ENCODE measurements around the gene KIAA1755. TPM values are rescaled to one million over a fixed set of nuclear protein-coding genes. Genes with fewer than 3 reads are reported as not detected.

KIAA1755 gene
- total and polyA plus RNA-seq, 5 donors from 2014 or later = not detected

DNA sequence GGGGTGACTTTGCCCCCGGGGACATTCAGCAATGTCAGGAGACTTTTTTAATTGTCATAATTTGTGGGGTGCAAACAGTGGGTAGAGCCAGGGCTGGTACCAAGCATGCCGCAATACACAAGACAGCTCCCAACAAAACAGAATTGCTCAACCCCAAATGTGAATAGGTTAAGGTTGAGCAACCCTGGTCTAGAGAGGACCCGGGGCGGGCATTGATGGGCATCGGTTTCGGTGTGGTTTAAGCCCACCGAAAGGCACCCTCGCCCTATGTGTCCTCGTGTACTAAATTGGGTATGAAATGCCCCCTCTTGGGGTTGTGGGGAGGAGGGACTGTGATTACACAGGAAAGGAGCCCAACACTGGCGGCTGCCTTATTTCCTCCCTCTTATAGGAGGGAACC, 36.0 kb downstream of the KIAA1755 start:
- DNase-seq (no peak), ATAC-seq (ENCODE audit: low read depth in 2 of 2) (no peak)
- H3K27ac Mint-ChIP-seq = no peak overlapping the region
- no peaks in the 10 kb centered on the region for H3K36me3 Mint-ChIP-seq
- H3K4me3 Mint-ChIP-seq = no peak overlapping the region
- no peaks in the 10 kb centered on the region for H3K27me3 ChIP-seq (ENCODE audit: control insufficient read depth, insufficient read depth, low read length)
- no peaks in the 10 kb centered on the region for H3K9me3 ChIP-seq (ENCODE audit: control insufficient read depth in 2 of 2, low read length in 2 of 2)
- H3K4me1 ChIP-seq (ENCODE audit: control insufficient read depth, insufficient read depth, low read length, poor library complexity, severe bottlenecking) = no peaks in the 10 kb centered on the region
- no peaks in the 10 kb centered on the region for H3K36me3 ChIP-seq (ENCODE audit: control insufficient read depth, insufficient read depth, low read length)
- H3K27me3 Mint-ChIP-seq = peaks cover 16% of the 10 kb centered on the region
- H3K27ac ChIP-seq (ENCODE audit: insufficient read depth, low read length, poor library complexity, severe bottlenecking) = no peak overlapping the region
- H3K4me1 Mint-ChIP-seq = peaks cover 0 to 2% (median 0%) of the 10 kb centered on the region in 4 donors
- H3K4me3 ChIP-seq (ENCODE audit: low read depth, low read length) = no peak overlapping the region
- no peaks in the 10 kb centered on the region for H3K9me3 Mint-ChIP-seq

DNA sequence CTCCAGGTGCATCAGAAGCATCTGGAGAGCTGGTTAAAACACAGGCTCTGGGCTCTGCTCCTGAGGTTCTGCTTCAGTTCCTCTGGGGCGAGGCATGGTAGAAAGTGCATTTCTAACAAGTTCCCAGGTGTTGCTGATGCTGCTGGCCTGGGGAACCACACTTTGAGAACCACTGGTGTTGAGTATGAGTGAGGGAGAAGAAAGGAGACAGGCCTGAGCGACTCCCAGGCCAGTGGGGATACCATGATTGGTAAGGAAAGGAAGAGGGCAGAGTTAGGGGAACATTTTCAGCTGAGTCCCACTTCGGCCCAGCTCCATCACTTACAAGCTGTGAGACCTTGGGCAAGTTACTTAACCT, 36.8 kb downstream of the KIAA1755 start:
- DNase-seq (no peak), ATAC-seq (ENCODE audit: low read depth in 2 of 2) (no peak)
- Mint-ChIP-seq H3K4me1 (peaks cover 0 to 2% (median 0%) of the 10 kb centered on the region in 4 donors), H3K9me3 (peaks cover 0 to 1% (median 0%) of the 10 kb centered on the region in 7 donors), H3K4me3 (no peak overlapping the region), H3K27me3 (peaks cover 16% of the 10 kb centered on the region), H3K27ac (no peak overlapping the region), H3K36me3 (no peaks in the 10 kb centered on the region)
- Histone ChIP-seq H3K4me3 (ENCODE audit: low read depth, low read length) (no peak overlapping the region), H3K4me1 (ENCODE audit: control insufficient read depth, insufficient read depth, low read length, poor library complexity, severe bottlenecking) (no peaks in the 10 kb centered on the region), H3K36me3 (ENCODE audit: control insufficient read depth, insufficient read depth, low read length) (no peaks in the 10 kb centered on the region), H3K9me3 (ENCODE audit: control insufficient read depth in 2 of 2, low read length in 2 of 2) (no peaks in the 10 kb centered on the region), H3K27ac (ENCODE audit: insufficient read depth, low read length, poor library complexity, severe bottlenecking) (no peak overlapping the region), H3K27me3 (ENCODE audit: control insufficient read depth, insufficient read depth, low read length) (no peaks in the 10 kb centered on the region)

DNA sequence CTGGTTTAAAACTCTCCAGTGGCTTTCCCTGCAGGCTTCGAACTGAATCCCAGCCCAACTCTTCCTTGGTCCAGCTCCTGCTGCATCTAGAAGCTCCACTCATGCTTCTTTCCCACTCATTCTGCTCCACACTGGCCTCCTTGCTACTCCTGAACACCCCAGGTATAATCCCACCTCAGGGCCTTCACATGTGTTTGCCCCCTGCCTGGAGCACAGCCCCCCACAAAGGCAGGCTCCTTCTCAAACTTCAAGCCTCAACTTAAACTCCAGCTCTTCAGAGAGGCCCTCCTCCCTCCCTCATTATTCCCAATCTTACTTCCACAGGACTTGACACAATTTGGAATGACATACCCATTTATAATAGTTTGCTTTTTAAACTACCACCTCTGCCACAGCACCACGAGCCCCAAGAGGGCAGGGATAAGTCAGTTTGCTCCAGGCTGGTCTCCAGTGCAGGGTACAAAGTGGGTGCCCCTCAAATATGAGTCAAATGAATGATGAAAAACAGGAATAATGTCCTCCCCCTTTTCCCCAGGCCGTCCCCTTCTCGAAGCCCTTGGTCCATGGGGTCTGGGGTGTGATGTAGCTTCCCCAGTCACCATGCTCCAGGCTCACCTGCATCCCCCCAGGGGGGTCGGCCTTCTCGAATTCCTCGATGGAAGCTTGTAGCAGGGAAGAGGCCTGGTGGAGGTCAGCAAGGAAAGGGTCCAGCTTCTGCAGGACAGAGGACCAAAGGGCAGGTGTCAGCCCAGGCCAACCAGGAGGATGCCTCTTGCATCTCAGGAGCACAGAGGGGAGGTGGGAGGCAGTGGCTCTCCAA, 37.4 kb downstream of the KIAA1755 start:
- H3K27ac ChIP-seq (ENCODE audit: insufficient read depth, low read length, poor library complexity, severe bottlenecking) = no peak overlapping the region
- H3K4me1 ChIP-seq (ENCODE audit: control insufficient read depth, insufficient read depth, low read length, poor library complexity, severe bottlenecking) = no peaks in the 10 kb centered on the region
- H3K4me3 Mint-ChIP-seq = no peak overlapping the region
- no peaks in the 10 kb centered on the region for H3K36me3 Mint-ChIP-seq
- no peak overlapping the region for H3K4me3 ChIP-seq (ENCODE audit: low read depth, low read length)
- H3K27ac Mint-ChIP-seq = peak overlapping the region in 1 of 3 donors; percentile 73
- no peaks in the 10 kb centered on the region for H3K27me3 ChIP-seq (ENCODE audit: control insufficient read depth, insufficient read depth, low read length)
- peaks cover 16% of the 10 kb centered on the region for H3K27me3 Mint-ChIP-seq
- peaks cover 0 to 2% (median 0%) of the 10 kb centered on the region in 4 donors for H3K4me1 Mint-ChIP-seq
- H3K9me3 ChIP-seq (ENCODE audit: control insufficient read depth in 2 of 2, low read length in 2 of 2) = no peaks in the 10 kb centered on the region
- peaks cover 0 to 1% (median 0%) of the 10 kb centered on the region in 7 donors for H3K9me3 Mint-ChIP-seq
- no peak for ATAC-seq (ENCODE audit: low read depth in 2 of 2)
- no peak for DNase-seq
- no peaks in the 10 kb centered on the region for H3K36me3 ChIP-seq (ENCODE audit: control insufficient read depth, insufficient read depth, low read length)

DNA sequence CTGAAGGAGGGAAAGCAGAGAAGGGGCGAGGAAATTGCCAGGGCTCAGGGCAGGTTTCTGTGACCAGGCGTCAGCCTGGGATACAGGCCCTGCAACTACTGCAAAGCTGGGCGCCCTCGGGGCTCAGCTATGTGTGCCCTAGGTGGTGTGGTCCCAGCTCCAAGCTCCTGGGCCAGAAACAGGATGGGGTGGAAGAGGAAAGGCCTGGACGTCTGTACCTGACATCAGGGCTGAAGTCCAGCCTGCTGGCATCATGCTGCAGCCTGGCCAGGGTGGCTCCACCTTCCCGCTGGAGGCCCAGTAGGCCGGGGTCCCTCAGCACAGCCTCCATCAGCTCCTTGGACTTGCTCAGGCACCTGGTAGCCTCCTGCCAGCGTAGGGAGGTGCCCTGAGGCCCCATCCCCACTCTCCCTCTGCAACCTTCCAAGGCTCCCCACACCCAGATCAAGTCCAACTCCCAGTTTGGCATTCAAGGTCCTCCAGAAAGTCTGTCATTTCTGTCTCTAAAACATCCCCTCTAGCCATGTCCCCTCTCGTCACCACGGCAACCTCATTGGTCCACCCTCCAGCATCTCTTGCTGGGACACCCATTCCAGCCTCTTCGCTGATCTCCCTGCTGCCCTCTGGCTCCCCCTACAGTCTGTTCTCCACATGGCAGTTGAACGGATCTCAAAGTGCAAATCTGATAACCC, 38.2 kb downstream of the KIAA1755 start:
- Histone ChIP-seq H3K27me3 (ENCODE audit: control insufficient read depth, insufficient read depth, low read length) (no peaks in the 10 kb centered on the region), H3K27ac (ENCODE audit: insufficient read depth, low read length, poor library complexity, severe bottlenecking) (no peak overlapping the region), H3K4me1 (ENCODE audit: control insufficient read depth, insufficient read depth, low read length, poor library complexity, severe bottlenecking) (no peaks in the 10 kb centered on the region), H3K9me3 (ENCODE audit: control insufficient read depth in 2 of 2, low read length in 2 of 2) (no peaks in the 10 kb centered on the region), H3K36me3 (ENCODE audit: control insufficient read depth, insufficient read depth, low read length) (no peaks in the 10 kb centered on the region), H3K4me3 (ENCODE audit: low read depth, low read length) (no peak overlapping the region)
- H3K9me3 Mint-ChIP-seq = peaks cover 0 to 1% (median 0%) of the 10 kb centered on the region in 7 donors
- peaks cover 16% of the 10 kb centered on the region for H3K27me3 Mint-ChIP-seq
- peaks cover 0 to 2% (median 0%) of the 10 kb centered on the region in 4 donors for H3K4me1 Mint-ChIP-seq
- H3K4me3 Mint-ChIP-seq = no peak overlapping the region
- no peaks in the 10 kb centered on the region for H3K36me3 Mint-ChIP-seq
- DNase-seq = peak; percentile 12 to 42 (median 14)
- H3K27ac Mint-ChIP-seq = peak overlapping the region in 1 of 3 donors; percentile 73
- ATAC-seq (ENCODE audit: low read depth in 2 of 2) = no peak

DNA sequence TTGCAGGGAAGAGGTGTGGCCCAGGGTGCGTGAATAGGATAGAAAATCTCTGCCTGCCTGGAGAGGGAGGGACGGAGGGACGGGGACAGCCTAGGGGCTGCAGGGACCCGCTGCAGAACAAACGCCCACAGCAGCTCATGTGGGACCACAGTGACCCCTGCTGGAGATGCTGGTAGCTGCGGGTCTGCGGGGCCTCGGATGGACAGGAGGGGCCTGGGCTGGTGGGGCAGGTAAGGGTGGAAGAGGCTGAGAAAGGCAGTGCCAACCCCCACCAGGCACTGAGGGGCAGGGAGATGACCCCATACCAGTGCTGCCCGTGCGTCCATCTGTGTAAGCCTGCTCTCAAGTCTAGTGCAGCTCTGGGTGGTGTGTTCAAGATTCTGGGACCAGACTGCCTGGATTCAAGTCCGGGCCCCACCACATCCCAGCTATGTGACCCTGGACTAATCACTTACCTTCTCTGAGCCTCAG, 39.4 kb downstream of the KIAA1755 start:
- H3K4me1 ChIP-seq (ENCODE audit: control insufficient read depth, insufficient read depth, low read length, poor library complexity, severe bottlenecking) = no peaks in the 10 kb centered on the region
- H3K9me3 ChIP-seq (ENCODE audit: control insufficient read depth in 2 of 2, low read length in 2 of 2) = no peaks in the 10 kb centered on the region
- H3K27ac Mint-ChIP-seq = no peak overlapping the region
- no peaks in the 10 kb centered on the region for H3K27me3 ChIP-seq (ENCODE audit: control insufficient read depth, insufficient read depth, low read length)
- H3K4me1 Mint-ChIP-seq = peaks cover 0 to 2% (median 0%) of the 10 kb centered on the region in 4 donors
- no peak overlapping the region for H3K4me3 Mint-ChIP-seq
- H3K27ac ChIP-seq (ENCODE audit: insufficient read depth, low read length, poor library complexity, severe bottlenecking) = no peak overlapping the region
- H3K36me3 Mint-ChIP-seq = no peaks in the 10 kb centered on the region
- DNase-seq (peak; percentile 32 to 57 (median 54)), ATAC-seq (ENCODE audit: low read depth in 2 of 2) (peak in 1 of 2 donors; percentile 48)
- H3K9me3 Mint-ChIP-seq = peaks cover 0 to 1% (median 0%) of the 10 kb centered on the region in 7 donors
- H3K27me3 Mint-ChIP-seq = peaks cover 10% of the 10 kb centered on the region
- no peak overlapping the region for H3K4me3 ChIP-seq (ENCODE audit: low read depth, low read length)
- no peaks in the 10 kb centered on the region for H3K36me3 ChIP-seq (ENCODE audit: control insufficient read depth, insufficient read depth, low read length)

- Mint-ChIP-seq H3K36me3 (no peaks in the 10 kb centered on the region), H3K27ac (no peak overlapping the region), H3K4me3 (no peak overlapping the region), H3K9me3 (peaks cover 0 to 1% (median 0%) of the 10 kb centered on the region in 7 donors), H3K4me1 (peaks cover 0 to 2% (median 0%) of the 10 kb centered on the region in 4 donors), H3K27me3 (peaks cover 10% of the 10 kb centered on the region)
- Histone ChIP-seq H3K36me3 (ENCODE audit: control insufficient read depth, insufficient read depth, low read length) (no peaks in the 10 kb centered on the region), H3K27me3 (ENCODE audit: control insufficient read depth, insufficient read depth, low read length) (no peaks in the 10 kb centered on the region), H3K4me1 (ENCODE audit: control insufficient read depth, insufficient read depth, low read length, poor library complexity, severe bottlenecking) (no peaks in the 10 kb centered on the region), H3K9me3 (ENCODE audit: control insufficient read depth in 2 of 2, low read length in 2 of 2) (no peaks in the 10 kb centered on the region), H3K4me3 (ENCODE audit: low read depth, low read length) (no peak overlapping the region), H3K27ac (ENCODE audit: insufficient read depth, low read length, poor library complexity, severe bottlenecking) (no peak overlapping the region)
- no peak for ATAC-seq (ENCODE audit: low read depth in 2 of 2)
- peak in 1 of 3 donors; percentile 3 for DNase-seq
These were observed 39.9 kb downstream of the KIAA1755 start for GRCh38 chr20:38220587-38221118.

DNA sequence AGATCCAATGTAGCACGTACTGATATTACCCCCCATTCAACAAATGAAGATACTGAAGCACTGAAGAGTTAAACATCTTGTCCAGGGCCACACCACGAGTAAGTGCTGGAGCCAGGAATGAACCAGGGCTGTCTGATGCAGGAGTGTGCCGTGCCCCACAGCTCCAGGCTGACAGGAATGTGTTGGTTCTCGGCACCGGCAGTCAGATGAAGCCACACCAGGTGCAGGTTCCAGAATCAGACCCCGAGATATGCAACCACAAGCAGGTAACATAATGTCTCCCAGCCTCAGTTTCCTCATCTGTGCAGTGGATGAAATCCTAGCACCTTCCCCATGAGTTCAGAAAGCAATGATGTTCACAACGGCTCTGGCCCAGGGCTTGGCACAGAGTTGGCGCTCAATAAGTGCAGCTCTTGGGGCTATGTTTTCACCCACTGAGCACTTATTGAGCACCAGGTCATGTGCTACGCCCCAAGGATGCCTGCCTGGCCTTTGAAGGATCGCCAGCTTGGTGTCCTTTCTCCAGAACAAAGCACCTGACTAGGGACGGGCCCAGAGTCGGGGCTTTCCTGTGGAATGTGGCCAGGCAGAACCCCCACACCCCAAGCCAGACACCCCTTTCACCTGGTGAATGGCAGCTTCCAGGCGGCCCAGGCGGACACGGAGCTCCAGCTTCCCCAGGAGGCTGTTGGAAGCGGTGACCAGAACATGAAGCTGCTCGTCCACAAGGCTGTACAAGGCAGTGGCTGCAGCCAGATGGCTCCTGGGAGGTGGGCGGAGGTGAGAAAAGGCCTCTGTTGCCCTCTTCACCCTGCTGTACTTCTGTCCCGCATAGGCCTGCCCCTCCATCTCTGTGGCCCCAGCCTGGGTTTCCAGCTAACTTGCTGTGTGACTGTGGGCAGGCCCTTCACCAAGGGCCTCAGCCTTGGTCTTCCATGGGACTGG, 41.3 kb downstream of the KIAA1755 start:
- no peaks in the 10 kb centered on the region for H3K36me3 ChIP-seq (ENCODE audit: control insufficient read depth, insufficient read depth, low read length)
- no peaks in the 10 kb centered on the region for H3K27me3 ChIP-seq (ENCODE audit: control insufficient read depth, insufficient read depth, low read length)
- no peak for DNase-seq
- H3K9me3 ChIP-seq (ENCODE audit: control insufficient read depth in 2 of 2, low read length in 2 of 2) = no peaks in the 10 kb centered on the region
- Mint-ChIP-seq H3K36me3 (no peaks in the 10 kb centered on the region), H3K4me1 (peaks cover 0 to 2% (median 0%) of the 10 kb centered on the region in 4 donors), H3K27me3 (peaks cover 8% of the 10 kb centered on the region), H3K9me3 (peaks cover 0 to 1% (median 0%) of the 10 kb centered on the region in 7 donors), H3K27ac (no peak overlapping the region), H3K4me3 (no peak overlapping the region)
- no peak overlapping the region for H3K27ac ChIP-seq (ENCODE audit: insufficient read depth, low read length, poor library complexity, severe bottlenecking)
- H3K4me1 ChIP-seq (ENCODE audit: control insufficient read depth, insufficient read depth, low read length, poor library complexity, severe bottlenecking) = no peaks in the 10 kb centered on the region
- H3K4me3 ChIP-seq (ENCODE audit: low read depth, low read length) = no peak overlapping the region
- ATAC-seq (ENCODE audit: low read depth in 2 of 2) = no peak

All from CD4-positive, CD25-positive, alpha-beta regulatory T cell (primary cell).